Measurements from ENCODE around the gene MALL. TPM values are rescaled to one million over a fixed set of nuclear protein-coding genes. Genes with fewer than 3 reads are reported as not detected.

The MALL gene
- total RNA-seq, 1 donor from 2014 or later, result 1.1 TPM

DNA sequence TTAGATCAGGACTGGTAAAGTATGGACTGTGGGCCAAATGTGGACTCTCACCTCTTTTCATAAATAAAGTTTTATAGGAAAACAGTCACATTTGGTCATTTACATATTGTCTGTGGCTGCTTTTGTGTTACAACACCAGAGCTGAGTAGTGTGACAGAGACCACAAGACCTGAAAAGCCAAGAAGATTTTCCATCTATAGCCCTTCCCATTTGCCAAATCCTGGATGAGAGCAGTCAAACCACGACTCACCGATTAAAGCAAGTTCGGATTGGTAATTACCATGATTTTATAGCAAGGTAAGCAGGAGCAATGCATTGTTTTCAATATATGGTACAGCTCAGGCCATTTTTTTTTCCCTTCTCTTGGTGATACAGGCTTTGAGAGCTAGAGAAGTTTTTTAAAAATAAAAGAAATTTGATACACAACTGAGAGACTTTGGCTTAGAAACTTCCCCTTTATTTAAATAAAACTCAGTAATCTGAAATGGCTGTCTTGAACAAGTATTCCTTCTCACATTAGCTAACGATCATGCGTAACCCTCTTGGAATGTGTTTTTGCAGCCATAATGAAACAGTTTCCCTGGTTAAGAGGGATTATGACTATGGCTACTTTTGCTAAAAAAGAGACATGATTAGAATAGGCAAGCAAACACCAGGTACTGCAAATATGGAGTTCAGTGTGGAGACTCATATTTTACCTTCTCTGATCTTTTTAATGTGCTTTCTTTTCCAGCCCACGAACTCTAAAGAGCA, 9.5 kb upstream of the MALL start:
- Histone ChIP-seq H3K4me2 (no peak overlapping the region), H3K9me3 (ENCODE audit: low read depth) (no peaks in the 10 kb centered on the region), H3F3A (ENCODE audit: low read depth) (peaks cover 3% of the 10 kb centered on the region), H3K27me3 (no peaks in the 10 kb centered on the region), H3K4me3 (no peak overlapping the region), H3K9ac (no peak overlapping the region), H4K20me1 (ENCODE audit: low read depth) (no peaks in the 10 kb centered on the region), H3K4me1 (peaks cover 9% of the 10 kb centered on the region), H3K36me3 (no peaks in the 10 kb centered on the region), H3K27ac (no peak overlapping the region), H2AFZ (replicated peaks) (no peak overlapping the region), H3K79me2 (ENCODE audit: low read depth) (no peaks in the 10 kb centered on the region)
- TF ChIP-seq EZH2phosphoT487 (IDR thresholded peaks at IDR 0.05), result no peak
- no peak for DNase-seq (ENCODE audit: low spot score)
- peaks cover 4% of the 10 kb centered on the region for H3K36me3 Mint-ChIP-seq
- H3K27me3 Mint-ChIP-seq (ENCODE audit: insufficient read depth, low read depth), result no peaks in the 10 kb centered on the region
- no peak overlapping the region for H3K4me3 Mint-ChIP-seq
- H3K9me3 Mint-ChIP-seq, result no peaks in the 10 kb centered on the region
- H3K27ac Mint-ChIP-seq, result no peak overlapping the region
- H3K4me1 Mint-ChIP-seq, result peaks cover 10% of the 10 kb centered on the region

- Histone ChIP-seq H3K27me3 (peaks cover 2% of the 10 kb centered on the region), H3K4me2 (no peak overlapping the region), H3K4me1 (peaks cover 9% of the 10 kb centered on the region), H2AFZ (replicated peaks) (no peak overlapping the region), H3K27ac (no peak overlapping the region), H3K36me3 (no peaks in the 10 kb centered on the region), H3K4me3 (no peak overlapping the region), H3K79me2 (ENCODE audit: low read depth) (no peaks in the 10 kb centered on the region), H3K9me3 (ENCODE audit: low read depth) (no peaks in the 10 kb centered on the region), H3F3A (ENCODE audit: low read depth) (peaks cover 3% of the 10 kb centered on the region), H3K9ac (no peak overlapping the region), H4K20me1 (ENCODE audit: low read depth) (no peaks in the 10 kb centered on the region)
- H3K27ac Mint-ChIP-seq, result no peak overlapping the region
- H3K4me1 Mint-ChIP-seq, result peaks cover 10% of the 10 kb centered on the region
- peaks cover 4% of the 10 kb centered on the region for H3K36me3 Mint-ChIP-seq
- no peak overlapping the region for H3K4me3 Mint-ChIP-seq
- H3K9me3 Mint-ChIP-seq, result no peaks in the 10 kb centered on the region
- TF ChIP-seq CTCF (IDR thresholded peaks at IDR 0.05) (no peak), EZH2phosphoT487 (IDR thresholded peaks at IDR 0.05) (no peak), EZH2 (IDR thresholded peaks at IDR 0.05) (no peak)
- DNase-seq (ENCODE audit: low spot score), result no peak
- H3K27me3 Mint-ChIP-seq (ENCODE audit: insufficient read depth, low read depth), result no peaks in the 10 kb centered on the region
These were observed 8.6 kb upstream of the MALL start for GRCh38 chr2:110124038-110124825.

GRCh38 chr2:110121592-110121991, 6.0 kb upstream of the MALL start:
- Histone ChIP-seq H3K4me2 (no peak overlapping the region), H3K27me3 (peaks cover 27% of the 10 kb centered on the region), H3K4me3 (no peak overlapping the region), H4K20me1 (ENCODE audit: low read depth) (no peaks in the 10 kb centered on the region), H3K4me1 (peaks cover 3% of the 10 kb centered on the region), H3F3A (ENCODE audit: low read depth) (peaks cover under 1% of the 10 kb centered on the region), H3K79me2 (ENCODE audit: low read depth) (no peaks in the 10 kb centered on the region), H2AFZ (replicated peaks) (no peak overlapping the region), H3K9me3 (ENCODE audit: low read depth) (no peaks in the 10 kb centered on the region), H3K27ac (no peak overlapping the region), H3K9ac (no peak overlapping the region), H3K36me3 (no peaks in the 10 kb centered on the region)
- Mint-ChIP-seq H3K27me3 (ENCODE audit: insufficient read depth, low read depth) (peaks cover 7% of the 10 kb centered on the region), H3K4me1 (peaks cover 3% of the 10 kb centered on the region), H3K4me3 (no peak overlapping the region), H3K36me3 (no peaks in the 10 kb centered on the region), H3K9me3 (no peaks in the 10 kb centered on the region), H3K27ac (no peak overlapping the region)
- DNase-seq (ENCODE audit: low spot score), result no peak
- TF ChIP-seq CTCF (IDR thresholded peaks at IDR 0.05), result no peak
- TF ChIP-seq EZH2 (IDR thresholded peaks at IDR 0.05), result no peak
- no peak for TF ChIP-seq EZH2phosphoT487 (IDR thresholded peaks at IDR 0.05)

DNA sequence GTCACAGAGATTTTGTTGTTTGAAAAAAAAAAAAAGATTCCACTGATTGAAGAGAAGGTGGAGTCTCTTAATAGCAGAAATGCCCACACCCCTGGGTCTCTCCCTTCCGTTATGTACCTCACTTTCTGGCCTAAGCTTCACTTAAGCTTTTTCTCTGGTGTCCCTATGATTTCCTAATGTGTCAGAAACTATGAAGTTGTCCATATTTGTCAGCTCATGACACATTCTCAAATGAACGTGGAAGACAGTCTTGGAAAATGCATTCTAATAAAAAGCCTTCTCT, 5.4 kb upstream of the MALL start:
- Histone ChIP-seq H4K20me1 (ENCODE audit: low read depth) (no peaks in the 10 kb centered on the region), H2AFZ (replicated peaks) (no peak overlapping the region), H3K9me3 (ENCODE audit: low read depth) (no peaks in the 10 kb centered on the region), H3K4me2 (no peak overlapping the region), H3K4me3 (no peak overlapping the region), H3K9ac (no peak overlapping the region), H3K36me3 (no peaks in the 10 kb centered on the region), H3K27me3 (peaks cover 33% of the 10 kb centered on the region), H3K79me2 (ENCODE audit: low read depth) (no peaks in the 10 kb centered on the region), H3K4me1 (no peaks in the 10 kb centered on the region), H3K27ac (no peak overlapping the region), H3F3A (ENCODE audit: low read depth) (no peaks in the 10 kb centered on the region)
- Mint-ChIP-seq H3K27me3 (ENCODE audit: insufficient read depth, low read depth) (peaks cover 11% of the 10 kb centered on the region), H3K27ac (no peak overlapping the region), H3K4me3 (no peak overlapping the region), H3K4me1 (peaks cover 6% of the 10 kb centered on the region), H3K9me3 (no peaks in the 10 kb centered on the region), H3K36me3 (no peaks in the 10 kb centered on the region)
- TF ChIP-seq EZH2phosphoT487 (IDR thresholded peaks at IDR 0.05) (no peak), EZH2 (IDR thresholded peaks at IDR 0.05) (no peak), CTCF (IDR thresholded peaks at IDR 0.05) (no peak)
- no peak for DNase-seq (ENCODE audit: low spot score)

Data from neural progenitor cell (in vitro differentiated cells).